ENCODE measurements around the gene RPS15. TPM values are rescaled to one million over a fixed set of nuclear protein-coding genes. Genes with fewer than 3 reads are reported as not detected.

RPS15 gene
- total RNA-seq, 1 experiment from 2014 or later: 1,189 TPM

- DNase-seq (ENCODE audit: extremely low read depth, low read depth): no peak
Observed at GRCh38 chr19:1449467-1450442, 11.6 kb downstream of the RPS15 start, which contains the start of gene APC2. Gene APC2 (plus strand): TSS chr19:1450121. CDS start chr19:1453002, 2,881 bp downstream.

GRCh38 chr19:1450735-1451731 is 12.8 kb downstream of the RPS15 start:
- no peak for DNase-seq (ENCODE audit: extremely low read depth, low read depth)

- DNase-seq (ENCODE audit: extremely low read depth, low read depth): no peak
Observed at GRCh38 chr19:1451916-1452801, 14.0 kb downstream of the RPS15 start.

GRCh38 chr19:1452802-1453524 is 14.8 kb downstream of the RPS15 start:
- DNase-seq (ENCODE audit: extremely low read depth, low read depth): no peak

GRCh38 chr19:1453525-1454364 is 15.5 kb downstream of the RPS15 start:
- no peak for DNase-seq (ENCODE audit: extremely low read depth, low read depth)

GRCh38 chr19:1455002-1455335 is 16.8 kb downstream of the RPS15 start:
- no peak for DNase-seq (ENCODE audit: extremely low read depth, low read depth)

- DNase-seq (ENCODE audit: extremely low read depth, low read depth): peak; percentile 79
Observed at GRCh38 chr19:1455336-1456120, 17.3 kb downstream of the RPS15 start.

- DNase-seq (ENCODE audit: extremely low read depth, low read depth): no peak
Observed at GRCh38 chr19:1456121-1456900, 18.1 kb downstream of the RPS15 start.

- no peak for DNase-seq (ENCODE audit: extremely low read depth, low read depth)
Observed at GRCh38 chr19:1457031-1457739, 19.0 kb downstream of the RPS15 start.

GRCh38 chr19:1457892-1458291 is 19.7 kb downstream of the RPS15 start:
- no peak for DNase-seq (ENCODE audit: extremely low read depth, low read depth)

GRCh38 chr19:1459479-1459878 is 21.3 kb downstream of the RPS15 start:
- DNase-seq (ENCODE audit: extremely low read depth, low read depth): no peak

GRCh38 chr19:1460033-1460995 is 22.1 kb downstream of the RPS15 start:
- DNase-seq (ENCODE audit: extremely low read depth, low read depth): no peak

GRCh38 chr19:1461862-1462261 is 23.7 kb downstream of the RPS15 start:
- DNase-seq (ENCODE audit: extremely low read depth, low read depth): no peak

GRCh38 chr19:1465191-1466016 is 27.2 kb downstream of the RPS15 start:
- DNase-seq (ENCODE audit: extremely low read depth, low read depth): no peak
